ENCODE data around the gene LDHD. TPM values are rescaled to one million over a fixed set of nuclear protein-coding genes. Genes with fewer than 3 reads are reported as not detected.

The LDHD gene
- total and polyA plus RNA-seq, 9 of the 15 experiments (the other 6 are each of a cell fraction or from before 2014, with no cell fraction given): 0.19 to 0.86 (median 0.54) TPM; not detected in 3

DNA sequence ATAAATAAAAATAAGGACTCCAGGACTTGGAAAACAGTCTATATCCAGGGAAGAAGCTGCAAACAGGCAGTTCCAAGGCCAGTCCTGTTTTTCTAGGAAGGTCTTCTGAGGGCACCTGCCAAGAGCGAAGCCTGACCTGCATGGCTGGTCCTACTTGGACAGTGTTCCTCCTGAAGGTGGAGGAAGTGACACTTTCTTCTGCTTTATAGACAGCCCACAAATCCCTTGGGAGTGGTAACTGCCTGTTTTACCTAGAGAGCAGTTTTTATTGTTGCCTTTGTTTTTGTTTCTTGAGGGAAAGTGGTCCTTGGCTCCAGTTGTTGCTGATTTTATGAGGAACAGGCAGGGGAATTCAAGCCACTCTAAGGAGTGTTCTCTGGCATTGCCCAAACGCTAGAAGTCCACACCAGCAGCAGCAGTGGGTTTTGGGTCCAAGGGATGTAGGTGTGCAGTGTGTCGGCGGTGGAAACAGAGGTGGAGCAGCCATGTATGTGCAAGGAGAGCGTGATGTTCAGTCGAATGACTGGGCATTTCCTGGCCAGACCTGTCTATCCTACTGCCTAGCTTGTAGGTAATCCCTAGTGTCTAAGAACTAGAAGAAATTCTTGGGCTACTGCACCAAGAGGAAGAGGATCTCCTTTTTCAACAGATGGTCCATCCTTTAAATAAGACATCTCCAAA is 35.3 kb downstream of the LDHD start:
- Histone ChIP-seq H3K36me3 (ENCODE audit: control insufficient read depth, insufficient read depth, low read length) (peaks cover 12% of the 10 kb centered on the region; the same call in 2 of the 3 replicates), H3K9me1 (ENCODE audit: control insufficient read depth, insufficient read depth, low read length) (no peaks in the 10 kb centered on the region), H3K4me1 (replicated peaks in 1 of 2; ENCODE audit: control insufficient read depth in 2 of 2, insufficient read depth in 2 of 2, low read length in 2 of 2) (peaks cover 16 to 44% of the 10 kb centered on the region in 2 experiments), H2AFZ (ENCODE audit: low read depth, low read length) (no peak overlapping the region), H3K27me3 (ENCODE audit: control insufficient read depth in 2 of 2, insufficient read depth in 2 of 2, low read length in 2 of 2) (no peaks in the 10 kb centered on the region), H3K79me2 (ENCODE audit: control insufficient read depth, insufficient read depth, low read length) (peaks cover 88% of the 10 kb centered on the region), H3K27ac (ENCODE audit: extremely low read depth, low read depth, low read length) (peak overlapping the region; percentile 49; the same call in 2 of the 3 replicates), H3K4me3 (no peak overlapping the region), H3K4me2 (ENCODE audit: insufficient read depth, low read length) (no peak overlapping the region; the same call in 1 of the 2 replicates), H3K9me3 (replicated peaks; ENCODE audit: control insufficient read depth, insufficient read depth, low read depth, low read length) (no peaks in the 10 kb centered on the region), H4K20me1 (replicated peaks; ENCODE audit: control insufficient read depth, insufficient read depth, low read length) (no peaks in the 10 kb centered on the region), H3K9ac (ENCODE audit: insufficient read depth in 1 of 2, low read depth in 2 of 2, low read length in 2 of 2) (peak overlapping the region in 1 of 2 experiments; percentile 67; a peak in 1 of 4 replicates)
- no peak for DNase-seq (ENCODE audit: extremely low read depth in 1 of 4, low spot score in 3 of 4)
- CTCF ChIA-PET (ENCODE audit: low intra/inter-chr PET ratio): no interaction called here
- in situ Hi-C loops (cut with MboI) (no loop called here), intact Hi-C loops (cut with micrococcal nuclease) (no loop called here)
- 72% methylated on average over 6 of the region's 6 CpGs for WGBS (ENCODE audit: insufficient coverage, low coverage, missing lambda C conversion rate)
- POLR2A ChIA-PET: interaction anchor here (0.6 to 1.3 kb wide), 3 partner anchors 9 to 56 kb away, joined by 3 to 4 read pairs (median 3); no protein-coding TSS in a partner anchor
- FAIRE-seq: no peak
- peak; percentile 34 for ATAC-seq
- BruUV-seq (replicated peaks): no TSS peak
- TF ChIP-seq CBX3 (IDR thresholded peaks at IDR 0.05; ENCODE audit: borderline replicate concordance in 1 of 2, low read length in 2 of 2) (no peak), E2F6 (IDR thresholded peaks at IDR 0.05; ENCODE audit: borderline replicate concordance in 1 of 2, extremely low read depth in 1 of 2, insufficient read depth in 1 of 2, insufficient read length in 1 of 2, low read depth in 1 of 2, low read length in 1 of 2, poor library complexity in 1 of 2, severe bottlenecking in 1 of 2) (no peak), RFX5 (IDR thresholded peaks at IDR 0.05; ENCODE audit: low read depth, low read length) (no peak), THAP12 (CRISPR knock-in tag; IDR thresholded peaks at IDR 0.05) (no peak), RFX7 (CRISPR knock-in tag; IDR thresholded peaks at IDR 0.05) (no peak)
- TF ChIP-seq, protein P1, sequence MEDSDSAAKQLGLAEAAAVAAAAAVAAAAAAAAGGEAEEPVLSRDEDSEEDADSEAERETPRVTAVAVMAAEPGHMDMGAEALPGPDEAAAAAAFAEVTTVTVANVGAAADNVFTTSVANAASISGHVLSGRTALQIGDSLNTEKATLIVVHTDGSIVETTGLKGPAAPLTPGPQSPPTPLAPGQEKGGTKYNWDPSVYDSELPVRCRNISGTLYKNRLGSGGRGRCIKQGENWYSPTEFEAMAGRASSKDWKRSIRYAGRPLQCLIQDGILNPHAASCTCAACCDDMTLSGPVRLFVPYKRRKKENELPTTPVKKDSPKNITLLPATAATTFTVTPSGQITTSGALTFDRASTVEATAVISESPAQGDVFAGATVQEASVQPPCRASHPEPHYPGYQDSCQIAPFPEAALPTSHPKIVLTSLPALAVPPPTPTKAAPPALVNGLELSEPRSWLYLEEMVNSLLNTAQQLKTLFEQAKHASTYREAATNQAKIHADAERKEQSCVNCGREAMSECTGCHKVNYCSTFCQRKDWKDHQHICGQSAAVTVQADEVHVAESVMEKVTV (CRISPR knock-in tag; IDR thresholded peaks at IDR 0.05): no peak
- TF ChIP-seq, protein P2, sequence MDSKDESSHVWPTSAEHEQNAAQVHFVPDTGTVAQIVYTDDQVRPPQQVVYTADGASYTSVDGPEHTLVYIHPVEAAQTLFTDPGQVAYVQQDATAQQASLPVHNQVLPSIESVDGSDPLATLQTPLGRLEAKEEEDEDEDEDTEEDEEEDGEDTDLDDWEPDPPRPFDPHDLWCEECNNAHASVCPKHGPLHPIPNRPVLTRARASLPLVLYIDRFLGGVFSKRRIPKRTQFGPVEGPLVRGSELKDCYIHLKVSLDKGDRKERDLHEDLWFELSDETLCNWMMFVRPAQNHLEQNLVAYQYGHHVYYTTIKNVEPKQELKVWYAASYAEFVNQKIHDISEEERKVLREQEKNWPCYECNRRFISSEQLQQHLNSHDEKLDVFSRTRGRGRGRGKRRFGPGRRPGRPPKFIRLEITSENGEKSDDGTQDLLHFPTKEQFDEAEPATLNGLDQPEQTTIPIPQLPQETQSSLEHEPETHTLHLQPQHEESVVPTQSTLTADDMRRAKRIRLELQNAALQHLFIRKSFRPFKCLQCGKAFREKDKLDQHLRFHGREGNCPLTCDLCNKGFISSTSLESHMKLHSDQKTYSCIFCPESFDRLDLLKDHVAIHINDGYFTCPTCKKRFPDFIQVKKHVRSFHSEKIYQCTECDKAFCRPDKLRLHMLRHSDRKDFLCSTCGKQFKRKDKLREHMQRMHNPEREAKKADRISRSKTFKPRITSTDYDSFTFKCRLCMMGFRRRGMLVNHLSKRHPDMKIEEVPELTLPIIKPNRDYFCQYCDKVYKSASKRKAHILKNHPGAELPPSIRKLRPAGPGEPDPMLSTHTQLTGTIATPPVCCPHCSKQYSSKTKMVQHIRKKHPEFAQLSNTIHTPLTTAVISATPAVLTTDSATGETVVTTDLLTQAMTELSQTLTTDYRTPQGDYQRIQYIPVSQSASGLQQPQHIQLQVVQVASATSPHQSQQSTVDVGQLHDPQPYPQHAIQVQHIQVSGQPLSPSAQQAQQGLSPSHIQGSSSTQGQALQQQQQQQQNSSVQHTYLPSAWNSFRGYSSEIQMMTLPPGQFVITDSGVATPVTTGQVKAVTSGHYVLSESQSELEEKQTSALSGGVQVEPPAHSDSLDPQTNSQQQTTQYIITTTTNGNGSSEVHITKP (IDR thresholded peaks at IDR 0.05; ENCODE audit: partially characterized antibody): peak; percentile 16
- TF ChIP-seq, protein P3, sequence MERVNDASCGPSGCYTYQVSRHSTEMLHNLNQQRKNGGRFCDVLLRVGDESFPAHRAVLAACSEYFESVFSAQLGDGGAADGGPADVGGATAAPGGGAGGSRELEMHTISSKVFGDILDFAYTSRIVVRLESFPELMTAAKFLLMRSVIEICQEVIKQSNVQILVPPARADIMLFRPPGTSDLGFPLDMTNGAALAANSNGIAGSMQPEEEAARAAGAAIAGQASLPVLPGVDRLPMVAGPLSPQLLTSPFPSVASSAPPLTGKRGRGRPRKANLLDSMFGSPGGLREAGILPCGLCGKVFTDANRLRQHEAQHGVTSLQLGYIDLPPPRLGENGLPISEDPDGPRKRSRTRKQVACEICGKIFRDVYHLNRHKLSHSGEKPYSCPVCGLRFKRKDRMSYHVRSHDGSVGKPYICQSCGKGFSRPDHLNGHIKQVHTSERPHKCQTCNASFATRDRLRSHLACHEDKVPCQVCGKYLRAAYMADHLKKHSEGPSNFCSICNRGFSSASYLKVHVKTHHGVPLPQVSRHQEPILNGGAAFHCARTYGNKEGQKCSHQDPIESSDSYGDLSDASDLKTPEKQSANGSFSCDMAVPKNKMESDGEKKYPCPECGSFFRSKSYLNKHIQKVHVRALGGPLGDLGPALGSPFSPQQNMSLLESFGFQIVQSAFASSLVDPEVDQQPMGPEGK (CRISPR knock-in tag; IDR thresholded peaks at IDR 0.05; ENCODE audit: borderline replicate concordance): no peak
